Measurements from ENCODE around the gene TAPBP.

GRCh38 chr6:33286946-33287914, 26.6 kb downstream of the TAPBP start:
- TF ChIP-seq YY1 (IDR thresholded peaks at IDR 0.05; ENCODE audit: low read depth) (no peak), TAF1 (IDR thresholded peaks at IDR 0.05; ENCODE audit: low read depth) (no peak)
